Activated CD4-positive, CD25-positive, alpha-beta regulatory T cell treated with anti-CD3 and anti-CD28 coated beads, Interleukin-2, amount 50 U/mL, for 72 hours (primary cell): ENCODE results near the gene FBXO40.

Experiments
- DNase-seq: peaks from one replicate; pipeline ENCODE4 v3.0.0; 2021

FBXO40 gene

GRCh38 chr3:121667333-121667732 is 74.2 kb downstream of the FBXO40 start:
- DNase-seq, result no peak

- DNase-seq, result no peak
Measured at GRCh38 chr3:121670676-121671075, 77.5 kb downstream of the FBXO40 start.

- no peak for DNase-seq
Measured at GRCh38 chr3:121677141-121677540, 84.0 kb downstream of the FBXO40 start.
